GM12891 (cell line): Measurements from ENCODE around the gene TACC2.

ENCODE experiments used
- DNase-seq: peaks from one replicate; pipeline ENCODE4 v3.0.0; 2011; ENCODE audit warnings: low spot score; ENCODE audit not compliant: insufficient read length
- FAIRE-seq: peaks from 2 replicates; lab custom pipeline; 2011; peaks lifted over from hg19 to GRCh38; lab: Jason Lieb, UNC
- PAX5 ChIP-seq: IDR thresholded peaks from 2 replicates; pipeline ENCODE4 v1.6.1; 2011; ENCODE audit warnings: low read length, moderate library complexity, mild to moderate bottlenecking; ENCODE audit not compliant: insufficient read depth, severe bottlenecking
- POLR2A ChIP-seq: IDR thresholded peaks from 2 replicates; pipeline ENCODE4 v1.6.1; 2011; ENCODE audit warnings: low read depth, low read length, control low read depth
- POLR2AphosphoS5 ChIP-seq: IDR thresholded peaks from 2 replicates; pipeline ENCODE4 v1.6.1; 2011; ENCODE audit warnings: low read depth, low read length, control low read depth
- POU2F2 ChIP-seq: IDR thresholded peaks from 2 replicates; pipeline ENCODE4 v1.6.1; 2011; ENCODE audit warnings: low read depth, mild to moderate bottlenecking, control low read depth, low read length, moderate library complexity
- SPI1 ChIP-seq: IDR thresholded peaks from 2 replicates; pipeline ENCODE4 v1.6.1; 2011; ENCODE audit warnings: low read depth, low read length, control low read depth
- TAF1 ChIP-seq: IDR thresholded peaks from 2 replicates; pipeline ENCODE4 v1.6.1; 2011; ENCODE audit warnings: low read depth, low read length, control low read depth

The TACC2 gene

GRCh38 chr10:122264436-122264835, 275.5 kb downstream of the TACC2 start:
- no peak for TF ChIP-seq PAX5
- DNase-seq: no peak
- FAIRE-seq: no peak

- DNase-seq: no peak
- no peak for FAIRE-seq
Observed at GRCh38 chr10:122264931-122265330, 276.0 kb downstream of the TACC2 start.

GRCh38 chr10:122265896-122266295, 276.9 kb downstream of the TACC2 start:
- FAIRE-seq (no peak), DNase-seq (no peak)

More at GRCh38 chr10:122264931-122265330, 276.0 kb downstream of the TACC2 start:
- no peak for TF ChIP-seq SPI1
- no peak for TF ChIP-seq POU2F2
- no peak for TF ChIP-seq POLR2AphosphoS5
- TF ChIP-seq POLR2A: no peak
- no peak for TF ChIP-seq TAF1
- TF ChIP-seq PAX5: no peak

GRCh38 chr10:122267849-122268737, 279.1 kb downstream of the TACC2 start:
- FAIRE-seq (peak; percentile 66), DNase-seq (peak; percentile 76)
- no peak for TF ChIP-seq POLR2A
- no peak for TF ChIP-seq POLR2AphosphoS5
- no peak for TF ChIP-seq SPI1
- no peak for TF ChIP-seq TAF1
- no peak for TF ChIP-seq POU2F2
- no peak for TF ChIP-seq PAX5

More at GRCh38 chr10:122265896-122266295, 276.9 kb downstream of the TACC2 start:
- TF ChIP-seq TAF1 (no peak), POLR2A (no peak), POLR2AphosphoS5 (no peak), PAX5 (no peak), SPI1 (no peak), POU2F2 (no peak)

GRCh38 chr10:122269059-122269687, 280.2 kb downstream of the TACC2 start:
- FAIRE-seq: no peak
- TF ChIP-seq TAF1 (no peak), POLR2AphosphoS5 (no peak), SPI1 (no peak), POU2F2 (no peak), POLR2A (no peak), PAX5 (no peak)
- DNase-seq: no peak

- TF ChIP-seq POLR2AphosphoS5: no peak
- TF ChIP-seq PAX5: no peak
- TF ChIP-seq TAF1: no peak
- TF ChIP-seq SPI1: no peak
- TF ChIP-seq POLR2A: no peak
- TF ChIP-seq POU2F2: no peak
- DNase-seq (no peak), FAIRE-seq (no peak)
Observed at GRCh38 chr10:122271076-122271475, 282.1 kb downstream of the TACC2 start, which contains the start of gene BTBD16. BTBD16 (plus strand) TSS chr10:122271296; CDS start chr10:122275082, 3,786 bp downstream.

- DNase-seq (no peak), FAIRE-seq (no peak)
- TF ChIP-seq POLR2AphosphoS5 (no peak), POU2F2 (no peak), TAF1 (no peak), SPI1 (no peak), PAX5 (no peak), POLR2A (no peak)
Observed at GRCh38 chr10:122273966-122274545, 285.1 kb downstream of the TACC2 start.

GRCh38 chr10:122276611-122277208, 287.7 kb downstream of the TACC2 start:
- no peak for FAIRE-seq
- DNase-seq: no peak
- TF ChIP-seq TAF1 (no peak), POU2F2 (no peak), SPI1 (no peak), POLR2A (no peak), PAX5 (no peak), POLR2AphosphoS5 (no peak)

GRCh38 chr10:122277526-122278136, 288.7 kb downstream of the TACC2 start:
- TF ChIP-seq POU2F2: no peak
- no peak for TF ChIP-seq POLR2AphosphoS5
- TF ChIP-seq POLR2A: no peak
- TF ChIP-seq TAF1: no peak
- no peak for TF ChIP-seq PAX5
- TF ChIP-seq SPI1: no peak
- no peak for DNase-seq
- FAIRE-seq: no peak
